ENCODE results near the gene PPP2R5C.

PPP2R5C gene

GRCh38 chr14:101819251-101819990 lies 57.9 kb downstream of the PPP2R5C start:
- H3K4me3 ChIP-seq (ENCODE audit: low read length), result no peak overlapping the region
- TF ChIP-seq CTCF (IDR thresholded peaks at IDR 0.05; ENCODE audit: insufficient read depth, low read depth, low read length, missing control alignments), result no peak
- DNase-seq (ENCODE audit: low read depth), result no peak

GRCh38 chr14:101820283-101820798 lies 58.8 kb downstream of the PPP2R5C start:
- H3K4me3 ChIP-seq (ENCODE audit: low read length), result no peak overlapping the region
- no peak for TF ChIP-seq CTCF (IDR thresholded peaks at IDR 0.05; ENCODE audit: insufficient read depth, low read depth, low read length, missing control alignments)
- no peak for DNase-seq (ENCODE audit: low read depth)

- no peak overlapping the region for H3K4me3 ChIP-seq (ENCODE audit: low read length)
- DNase-seq (ENCODE audit: low read depth), result no peak
- no peak for TF ChIP-seq CTCF (IDR thresholded peaks at IDR 0.05; ENCODE audit: insufficient read depth, low read depth, low read length, missing control alignments)
Measured at GRCh38 chr14:101821528-101821927, 60.0 kb downstream of the PPP2R5C start.

DNA sequence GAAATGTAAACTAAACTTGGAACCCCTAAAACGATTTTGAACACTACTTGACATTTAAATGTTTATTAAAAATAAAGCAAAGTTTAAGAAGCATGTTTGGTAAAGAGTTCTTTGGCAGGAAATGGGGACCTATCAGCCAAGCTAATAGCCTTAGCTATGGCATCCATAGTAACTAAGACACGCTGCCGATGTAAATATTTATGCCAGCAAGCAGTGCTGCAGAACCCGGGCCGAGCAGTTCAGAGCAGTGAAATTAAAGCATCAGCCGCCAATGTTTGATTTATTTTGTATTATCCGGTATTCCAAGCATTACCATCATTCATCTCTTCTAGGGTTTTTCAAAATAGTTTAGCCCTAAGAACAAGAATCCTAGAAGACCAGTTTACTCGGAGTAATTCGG lies 61.6 kb downstream of the PPP2R5C start:
- DNase-seq (ENCODE audit: low read depth), result no peak
- H3K4me3 ChIP-seq (ENCODE audit: low read length), result no peak overlapping the region
- no peak for TF ChIP-seq CTCF (IDR thresholded peaks at IDR 0.05; ENCODE audit: insufficient read depth, low read depth, low read length, missing control alignments)

- no peak for TF ChIP-seq CTCF (IDR thresholded peaks at IDR 0.05; ENCODE audit: insufficient read depth, low read depth, low read length, missing control alignments)
- no peak overlapping the region for H3K4me3 ChIP-seq (ENCODE audit: low read length)
- DNase-seq (ENCODE audit: low read depth), result no peak
Measured at GRCh38 chr14:101823511-101824120, 62.1 kb downstream of the PPP2R5C start.

- no peak overlapping the region for H3K4me3 ChIP-seq (ENCODE audit: low read length)
- peak; percentile 37 for DNase-seq (ENCODE audit: low read depth)
- TF ChIP-seq CTCF (IDR thresholded peaks at IDR 0.05; ENCODE audit: insufficient read depth, low read depth, low read length, missing control alignments), result no peak
Measured at GRCh38 chr14:101824339-101824727, 62.8 kb downstream of the PPP2R5C start.
